Measurements from ENCODE around the gene CD79A. TPM values are rescaled to one million over a fixed set of nuclear protein-coding genes. Genes with fewer than 3 reads are reported as not detected.

CD79A gene
- total RNA-seq, 1 donor from 2014 or later: 0.36 TPM

- no peak overlapping the region for H3K4me3 Mint-ChIP-seq (ENCODE audit: low read depth)
- H3K27me3 Mint-ChIP-seq: no peaks in the 10 kb centered on the region
- H3K27ac Mint-ChIP-seq: peak overlapping the region; percentile 64
- DNase-seq (ENCODE audit: low spot score, unreplicated experiment): no peak
- H3K36me3 Mint-ChIP-seq (ENCODE audit: insufficient read depth): peaks cover 31% of the 10 kb centered on the region
- no peaks in the 10 kb centered on the region for H3K9me3 Mint-ChIP-seq (ENCODE audit: low read depth)
- TF ChIP-seq, protein P1, sequence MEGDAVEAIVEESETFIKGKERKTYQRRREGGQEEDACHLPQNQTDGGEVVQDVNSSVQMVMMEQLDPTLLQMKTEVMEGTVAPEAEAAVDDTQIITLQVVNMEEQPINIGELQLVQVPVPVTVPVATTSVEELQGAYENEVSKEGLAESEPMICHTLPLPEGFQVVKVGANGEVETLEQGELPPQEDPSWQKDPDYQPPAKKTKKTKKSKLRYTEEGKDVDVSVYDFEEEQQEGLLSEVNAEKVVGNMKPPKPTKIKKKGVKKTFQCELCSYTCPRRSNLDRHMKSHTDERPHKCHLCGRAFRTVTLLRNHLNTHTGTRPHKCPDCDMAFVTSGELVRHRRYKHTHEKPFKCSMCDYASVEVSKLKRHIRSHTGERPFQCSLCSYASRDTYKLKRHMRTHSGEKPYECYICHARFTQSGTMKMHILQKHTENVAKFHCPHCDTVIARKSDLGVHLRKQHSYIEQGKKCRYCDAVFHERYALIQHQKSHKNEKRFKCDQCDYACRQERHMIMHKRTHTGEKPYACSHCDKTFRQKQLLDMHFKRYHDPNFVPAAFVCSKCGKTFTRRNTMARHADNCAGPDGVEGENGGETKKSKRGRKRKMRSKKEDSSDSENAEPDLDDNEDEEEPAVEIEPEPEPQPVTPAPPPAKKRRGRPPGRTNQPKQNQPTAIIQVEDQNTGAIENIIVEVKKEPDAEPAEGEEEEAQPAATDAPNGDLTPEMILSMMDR (IDR thresholded peaks at IDR 0.05; ENCODE audit: unreplicated experiment): no peak
- H3K4me1 Mint-ChIP-seq (ENCODE audit: low read depth): peaks cover 11% of the 10 kb centered on the region
Measured at GRCh38 chr19:41897820-41898219, 20.7 kb downstream of the CD79A start.

GRCh38 chr19:41898235-41898634, 21.2 kb downstream of the CD79A start:
- Mint-ChIP-seq H3K27ac (no peak overlapping the region), H3K4me1 (ENCODE audit: low read depth) (peaks cover 11% of the 10 kb centered on the region), H3K4me3 (ENCODE audit: low read depth) (no peak overlapping the region), H3K27me3 (no peaks in the 10 kb centered on the region), H3K36me3 (ENCODE audit: insufficient read depth) (peaks cover 31% of the 10 kb centered on the region), H3K9me3 (ENCODE audit: low read depth) (no peaks in the 10 kb centered on the region)
- TF ChIP-seq, protein P1 (IDR thresholded peaks at IDR 0.05; ENCODE audit: unreplicated experiment): no peak
- no peak for DNase-seq (ENCODE audit: low spot score, unreplicated experiment)

- H3K27ac Mint-ChIP-seq: no peak overlapping the region
- H3K27me3 Mint-ChIP-seq: no peaks in the 10 kb centered on the region
- no peaks in the 10 kb centered on the region for H3K9me3 Mint-ChIP-seq (ENCODE audit: low read depth)
- H3K4me3 Mint-ChIP-seq (ENCODE audit: low read depth): no peak overlapping the region
- H3K4me1 Mint-ChIP-seq (ENCODE audit: low read depth): peaks cover 28% of the 10 kb centered on the region
- peaks cover 38% of the 10 kb centered on the region for H3K36me3 Mint-ChIP-seq (ENCODE audit: insufficient read depth)
- TF ChIP-seq, protein P1 (IDR thresholded peaks at IDR 0.05; ENCODE audit: unreplicated experiment): no peak
- DNase-seq (ENCODE audit: low spot score, unreplicated experiment): no peak
Measured at GRCh38 chr19:41901707-41902360, 24.8 kb downstream of the CD79A start.

DNA sequence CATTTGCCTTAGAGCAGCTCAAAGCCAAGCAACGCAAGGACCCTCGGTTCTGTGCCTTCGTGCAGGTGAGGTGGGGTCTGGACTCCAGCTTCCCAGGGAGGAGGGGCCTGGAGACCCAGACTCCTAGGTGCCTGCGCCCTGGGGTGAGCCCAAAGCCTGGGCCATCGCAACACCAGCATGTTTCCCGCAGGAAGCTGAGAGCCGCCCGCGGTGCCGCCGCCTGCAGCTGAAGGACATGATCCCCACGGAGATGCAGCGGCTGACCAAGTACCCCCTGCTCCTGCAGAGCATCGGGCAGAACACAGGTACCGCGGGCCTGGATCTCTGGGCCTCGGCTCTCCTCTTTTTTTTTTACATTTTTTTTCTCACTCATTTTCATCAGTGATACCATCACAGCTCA, 25.5 kb downstream of the CD79A start:
- no peak for DNase-seq (ENCODE audit: low spot score, unreplicated experiment)
- H3K27me3 Mint-ChIP-seq: no peaks in the 10 kb centered on the region
- peaks cover 27% of the 10 kb centered on the region for H3K4me1 Mint-ChIP-seq (ENCODE audit: low read depth)
- TF ChIP-seq, protein P1 (IDR thresholded peaks at IDR 0.05; ENCODE audit: unreplicated experiment): no peak
- H3K27ac Mint-ChIP-seq: no peak overlapping the region
- H3K36me3 Mint-ChIP-seq (ENCODE audit: insufficient read depth): peaks cover 41% of the 10 kb centered on the region
- no peaks in the 10 kb centered on the region for H3K9me3 Mint-ChIP-seq (ENCODE audit: low read depth)
- no peak overlapping the region for H3K4me3 Mint-ChIP-seq (ENCODE audit: low read depth)

DNA sequence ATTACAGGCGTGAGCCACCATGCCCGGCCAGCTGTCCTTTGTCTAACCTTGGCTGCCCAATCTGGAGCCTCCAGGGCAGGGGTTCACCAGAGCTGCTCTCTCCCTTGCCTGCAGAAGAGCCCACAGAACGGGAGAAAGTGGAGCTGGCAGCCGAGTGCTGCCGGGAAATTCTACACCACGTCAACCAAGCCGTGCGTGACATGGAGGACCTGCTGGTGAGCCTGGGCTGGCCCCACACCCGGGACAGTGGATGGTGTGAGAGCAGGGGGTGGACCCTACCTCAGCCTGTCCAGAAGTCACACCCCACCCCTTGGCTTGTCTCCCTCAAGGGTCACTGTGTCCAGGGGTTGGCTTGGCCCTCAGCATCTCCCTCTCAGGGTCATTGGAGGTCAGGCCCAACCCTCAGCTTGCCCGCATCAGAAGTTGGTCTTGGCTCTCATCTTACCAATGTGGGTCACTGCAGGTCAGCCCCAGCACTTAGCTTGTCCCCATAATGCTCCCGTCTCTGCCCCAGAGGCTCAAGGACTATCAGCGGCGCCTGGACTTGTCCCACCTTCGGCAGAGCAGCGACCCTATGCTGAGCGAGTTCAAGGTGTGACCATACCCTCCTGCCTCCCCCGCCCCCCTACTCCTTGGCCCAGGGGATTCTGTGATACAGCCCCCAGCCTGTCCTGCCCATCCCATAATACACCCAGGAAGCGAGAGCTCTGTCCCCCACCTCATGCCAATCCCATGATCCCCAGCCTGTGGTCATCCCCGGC, 26.3 kb downstream of the CD79A start:
- TF ChIP-seq, protein P1 (IDR thresholded peaks at IDR 0.05; ENCODE audit: unreplicated experiment): no peak
- peaks cover 23% of the 10 kb centered on the region for H3K4me1 Mint-ChIP-seq (ENCODE audit: low read depth)
- H3K27me3 Mint-ChIP-seq: no peaks in the 10 kb centered on the region
- H3K36me3 Mint-ChIP-seq (ENCODE audit: insufficient read depth): peaks cover 37% of the 10 kb centered on the region
- H3K27ac Mint-ChIP-seq: no peak overlapping the region
- H3K9me3 Mint-ChIP-seq (ENCODE audit: low read depth): no peaks in the 10 kb centered on the region
- no peak for DNase-seq (ENCODE audit: low spot score, unreplicated experiment)
- peak overlapping the region; percentile 14 for H3K4me3 Mint-ChIP-seq (ENCODE audit: low read depth)

All from progenitor cell of endocrine pancreas (in vitro differentiated cells).